Dendritic cell treated with granulocyte-macrophage colony-stimulating factor and Interleukin-4, amounts not matched to agents 40 ng/mL and 50 ng/mL, for 4 days (primary cell): ENCODE measurements around the gene ARHGAP26.

ENCODE experiments used
- H3K27ac Mint-ChIP-seq: one replicate; pipeline ENCODE4 v1.8.0; 2022; ENCODE audit warnings: mild to moderate bottlenecking, mixed read lengths
- H3K27me3 Mint-ChIP-seq: one replicate; pipeline ENCODE4 v1.8.0; 2022; ENCODE audit warnings: mild to moderate bottlenecking, mixed read lengths
- H3K36me3 Mint-ChIP-seq: one replicate; pipeline ENCODE4 v1.8.0; 2022; ENCODE audit warnings: low read depth, mixed read lengths
- H3K4me1 Mint-ChIP-seq: one replicate; pipeline ENCODE4 v1.8.0; 2022; ENCODE audit warnings: low read depth, mixed read lengths
- H3K4me3 Mint-ChIP-seq: one replicate; pipeline ENCODE4 v1.8.0; 2022; ENCODE audit warnings: mild to moderate bottlenecking, moderate library complexity, mixed read lengths
- H3K9me3 Mint-ChIP-seq: one replicate; pipeline ENCODE4 v1.8.0; 2022; ENCODE audit warnings: mixed read lengths
- intact Hi-C: fragments of 100-400 bp; cut with micrococcal nuclease; formaldehyde crosslinking; loops from one replicate; pipeline ENCODE4 v1.15.0; 2022

The ARHGAP26 gene

GRCh38 chr5:143225511-143225910 is 455.3 kb downstream of the ARHGAP26 start:
- no peaks in the 10 kb centered on the region for H3K9me3 Mint-ChIP-seq
- peaks cover 45% of the 10 kb centered on the region for H3K4me1 Mint-ChIP-seq
- no peaks in the 10 kb centered on the region for H3K27me3 Mint-ChIP-seq
- H3K4me3 Mint-ChIP-seq = no peak overlapping the region
- peaks cover 54% of the 10 kb centered on the region for H3K36me3 Mint-ChIP-seq
- no peak overlapping the region for H3K27ac Mint-ChIP-seq
- intact Hi-C loops = no loop called here

DNA sequence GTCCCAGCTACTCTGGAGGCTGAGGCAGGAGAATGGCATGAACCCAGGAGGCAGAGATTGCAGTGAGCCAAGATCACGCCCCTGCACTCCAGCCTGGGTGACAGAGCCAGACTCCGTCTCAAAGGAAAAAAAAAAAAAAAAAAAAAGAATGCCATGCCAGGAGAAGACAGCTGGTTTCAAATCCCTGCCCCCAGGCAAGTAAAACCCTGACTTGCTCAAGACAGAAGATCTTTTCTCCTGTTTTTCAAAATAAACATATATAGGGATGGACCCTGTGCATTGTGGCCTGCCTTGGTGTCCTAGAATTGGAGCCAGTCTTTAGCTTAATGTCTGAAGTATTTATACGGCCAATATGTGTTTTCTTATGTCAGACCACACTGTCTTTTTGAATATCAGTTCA is 456.2 kb downstream of the ARHGAP26 start:
- intact Hi-C loops = no loop called here
- Mint-ChIP-seq H3K27me3 (no peaks in the 10 kb centered on the region), H3K36me3 (peaks cover 48% of the 10 kb centered on the region), H3K9me3 (no peaks in the 10 kb centered on the region), H3K4me3 (no peak overlapping the region), H3K27ac (no peak overlapping the region), H3K4me1 (peaks cover 36% of the 10 kb centered on the region)

GRCh38 chr5:143226872-143227271 is 456.7 kb downstream of the ARHGAP26 start:
- peaks cover 34% of the 10 kb centered on the region for H3K4me1 Mint-ChIP-seq
- no peaks in the 10 kb centered on the region for H3K9me3 Mint-ChIP-seq
- H3K36me3 Mint-ChIP-seq = peaks cover 43% of the 10 kb centered on the region
- no peaks in the 10 kb centered on the region for H3K27me3 Mint-ChIP-seq
- intact Hi-C loops = no loop called here
- no peak overlapping the region for H3K4me3 Mint-ChIP-seq
- H3K27ac Mint-ChIP-seq = no peak overlapping the region

GRCh38 chr5:143227301-143227700 is 457.1 kb downstream of the ARHGAP26 start:
- intact Hi-C loops = no loop called here
- H3K9me3 Mint-ChIP-seq = no peaks in the 10 kb centered on the region
- peaks cover 38% of the 10 kb centered on the region for H3K36me3 Mint-ChIP-seq
- H3K4me3 Mint-ChIP-seq = no peak overlapping the region
- no peaks in the 10 kb centered on the region for H3K27me3 Mint-ChIP-seq
- peaks cover 33% of the 10 kb centered on the region for H3K4me1 Mint-ChIP-seq
- no peak overlapping the region for H3K27ac Mint-ChIP-seq

- intact Hi-C loops = no loop called here
- peaks cover 24% of the 10 kb centered on the region for H3K36me3 Mint-ChIP-seq
- no peaks in the 10 kb centered on the region for H3K27me3 Mint-ChIP-seq
- no peak overlapping the region for H3K4me3 Mint-ChIP-seq
- H3K9me3 Mint-ChIP-seq = no peaks in the 10 kb centered on the region
- H3K4me1 Mint-ChIP-seq = peaks cover 25% of the 10 kb centered on the region
- H3K27ac Mint-ChIP-seq = no peak overlapping the region
Measured at GRCh38 chr5:143228597-143229293, 458.6 kb downstream of the ARHGAP26 start.

DNA sequence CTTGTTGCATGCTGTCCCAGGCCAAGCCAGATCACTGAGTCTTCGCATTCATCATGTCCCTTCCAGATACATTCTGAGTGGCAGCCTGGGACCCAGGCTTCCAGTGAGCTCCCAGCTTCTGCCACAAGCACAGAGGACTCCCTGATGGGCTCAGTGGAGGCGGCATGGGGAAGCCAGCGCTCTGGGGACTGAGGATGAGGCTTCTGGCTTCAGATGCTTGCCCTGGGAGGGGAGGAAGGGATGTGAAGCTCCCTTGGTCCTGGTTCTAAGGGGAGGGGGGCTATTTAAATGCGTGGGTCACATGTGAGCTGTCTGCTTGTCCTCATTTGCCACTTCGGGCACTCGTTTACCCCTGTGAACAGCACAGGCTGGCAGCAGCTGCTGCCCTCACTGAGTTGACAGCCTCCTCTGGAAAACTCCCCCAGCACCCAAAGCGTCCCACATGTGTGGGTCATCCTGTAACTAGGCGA is 459.3 kb downstream of the ARHGAP26 start:
- intact Hi-C loops = no loop called here
- H3K4me3 Mint-ChIP-seq = no peak overlapping the region
- peaks cover 17% of the 10 kb centered on the region for H3K36me3 Mint-ChIP-seq
- no peaks in the 10 kb centered on the region for H3K9me3 Mint-ChIP-seq
- H3K27me3 Mint-ChIP-seq = no peaks in the 10 kb centered on the region
- H3K27ac Mint-ChIP-seq = no peak overlapping the region
- peaks cover 25% of the 10 kb centered on the region for H3K4me1 Mint-ChIP-seq

DNA sequence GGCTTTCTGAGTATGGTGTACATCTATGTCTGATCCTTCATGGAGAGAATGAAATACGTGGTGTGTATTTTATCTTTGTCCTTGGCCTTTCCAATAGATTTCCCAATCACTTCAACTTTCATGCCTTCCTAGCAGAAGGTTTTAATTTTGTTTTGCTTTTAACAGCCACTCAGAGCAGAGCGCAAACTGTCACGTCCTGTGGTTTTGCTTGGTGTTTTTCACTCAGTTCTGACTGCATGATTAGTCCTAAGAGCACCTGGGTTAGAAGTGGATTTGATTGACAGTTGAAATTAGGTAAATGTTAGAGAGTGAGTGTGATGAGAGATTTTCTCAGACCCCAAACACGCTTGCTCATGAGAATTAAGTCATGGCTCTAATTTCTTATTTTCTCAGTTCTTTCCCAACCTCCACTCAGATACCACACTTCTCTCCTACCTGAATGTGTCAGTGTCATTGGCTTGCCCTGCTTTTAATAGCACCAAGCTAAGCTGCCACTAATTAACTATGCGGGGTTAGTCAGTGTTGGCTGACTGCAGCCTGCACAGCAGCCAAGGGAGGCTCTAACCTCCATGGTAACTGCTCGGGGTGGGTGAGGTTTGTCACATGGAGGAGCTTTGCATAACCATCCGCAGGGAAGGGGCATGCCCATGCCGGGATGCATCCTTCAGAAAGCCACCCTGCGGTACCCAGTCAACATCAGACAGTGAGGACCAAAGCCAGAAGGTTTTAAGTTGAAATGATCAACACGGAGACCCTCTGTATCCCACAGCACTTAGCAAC is 459.9 kb downstream of the ARHGAP26 start:
- Mint-ChIP-seq H3K4me3 (no peak overlapping the region), H3K36me3 (peaks cover 10% of the 10 kb centered on the region), H3K27me3 (no peaks in the 10 kb centered on the region), H3K9me3 (no peaks in the 10 kb centered on the region), H3K4me1 (peaks cover 25% of the 10 kb centered on the region), H3K27ac (peak overlapping the region; percentile 37)
- intact Hi-C loops = no loop called here

GRCh38 chr5:143230676-143230996 is 460.5 kb downstream of the ARHGAP26 start:
- Mint-ChIP-seq H3K4me3 (no peak overlapping the region), H3K36me3 (peaks cover 5% of the 10 kb centered on the region), H3K9me3 (no peaks in the 10 kb centered on the region), H3K4me1 (peaks cover 25% of the 10 kb centered on the region), H3K27ac (no peak overlapping the region), H3K27me3 (no peaks in the 10 kb centered on the region)
- intact Hi-C loops = no loop called here

GRCh38 chr5:143231416-143231815 is 461.2 kb downstream of the ARHGAP26 start:
- Mint-ChIP-seq H3K9me3 (no peaks in the 10 kb centered on the region), H3K27me3 (no peaks in the 10 kb centered on the region), H3K4me3 (no peak overlapping the region), H3K4me1 (peaks cover 25% of the 10 kb centered on the region), H3K27ac (no peak overlapping the region), H3K36me3 (no peaks in the 10 kb centered on the region)
- intact Hi-C loops = no loop called here

GRCh38 chr5:143231973-143232812 is 462.0 kb downstream of the ARHGAP26 start:
- no peaks in the 10 kb centered on the region for H3K27me3 Mint-ChIP-seq
- H3K27ac Mint-ChIP-seq = no peak overlapping the region
- no peak overlapping the region for H3K4me3 Mint-ChIP-seq
- intact Hi-C loops = no loop called here
- no peaks in the 10 kb centered on the region for H3K36me3 Mint-ChIP-seq
- no peaks in the 10 kb centered on the region for H3K9me3 Mint-ChIP-seq
- peaks cover 25% of the 10 kb centered on the region for H3K4me1 Mint-ChIP-seq

GRCh38 chr5:143233031-143233430 is 462.9 kb downstream of the ARHGAP26 start:
- H3K27me3 Mint-ChIP-seq = no peaks in the 10 kb centered on the region
- H3K4me3 Mint-ChIP-seq = peak overlapping the region; percentile 18
- no peaks in the 10 kb centered on the region for H3K36me3 Mint-ChIP-seq
- intact Hi-C loops = no loop called here
- H3K9me3 Mint-ChIP-seq = no peaks in the 10 kb centered on the region
- H3K4me1 Mint-ChIP-seq = peaks cover 25% of the 10 kb centered on the region
- H3K27ac Mint-ChIP-seq = peak overlapping the region; percentile 60

GRCh38 chr5:143234162-143234842 is 464.1 kb downstream of the ARHGAP26 start:
- Mint-ChIP-seq H3K4me3 (no peak overlapping the region), H3K27me3 (no peaks in the 10 kb centered on the region), H3K9me3 (no peaks in the 10 kb centered on the region), H3K4me1 (peaks cover 23% of the 10 kb centered on the region), H3K36me3 (no peaks in the 10 kb centered on the region), H3K27ac (no peak overlapping the region)
- intact Hi-C loops = no loop called here

- no peaks in the 10 kb centered on the region for H3K27me3 Mint-ChIP-seq
- peaks cover 12% of the 10 kb centered on the region for H3K4me1 Mint-ChIP-seq
- H3K27ac Mint-ChIP-seq = no peak overlapping the region
Measured at GRCh38 chr5:143235423-143235822, 465.2 kb downstream of the ARHGAP26 start.

More at GRCh38 chr5:143235423-143235822, 465.2 kb downstream of the ARHGAP26 start:
- intact Hi-C loops = no loop called here
- Mint-ChIP-seq H3K36me3 (no peaks in the 10 kb centered on the region), H3K9me3 (no peaks in the 10 kb centered on the region), H3K4me3 (no peak overlapping the region)
